ENCODE results near the gene DPH1. TPM values are rescaled to one million over a fixed set of nuclear protein-coding genes. Genes with fewer than 3 reads are reported as not detected.

The DPH1 gene
- total and polyA plus RNA-seq, 8 donors: 11.6 to 188 (median 31.5) TPM

- Histone ChIP-seq H3K4me1 (peaks cover 25 to 39% (median 28%) of the 10 kb centered on the region in 4 donors), H3K4me3 (peak within 1 kb of the TSS; percentile 71 to 86 (median 76)), H3K9me3 (no peaks in the 10 kb centered on the region), H3K27ac (peak within 1 kb of the TSS; percentile 88 to 96 (median 94)), H3K27me3 (no peaks in the 10 kb centered on the region), H3K36me3 (peaks cover 20 to 55% (median 49%) of the 10 kb centered on the region in 4 donors)
- intact Hi-C loops (cut with DNase I; ENCODE audit: low total_unique reads): no loop called here
- no peak for TF ChIP-seq POLR2A (IDR thresholded peaks at IDR 0.05)
- TF ChIP-seq CTCF (IDR thresholded peaks at IDR 0.05): peak in 4 of 7 experiments; percentile 22 to 52 (median 36)
- TF ChIP-seq POLR2AphosphoS5 (IDR thresholded peaks at IDR 0.05): peak; percentile 63 to 96 (median 88)
- no peak for TF ChIP-seq EP300 (IDR thresholded peaks at IDR 0.05)
- WGBS, 5 donors: 0 to 2% (median 0%) methylated on average over 39 to 93 of the region's 93 CpGs
- peak; percentile 97 to 98 for DNase-seq
Measured at GRCh38 chr17:2041561-2042389, 11.8 kb downstream of the DPH1 start, which contains the start of gene OVCA2. OVCA2 (plus strand) TSS chr17:2042022; CDS start chr17:2042048, 26 bp downstream.

- Histone ChIP-seq H3K4me3 (peak overlapping the region; percentile 71 to 86 (median 76)), H3K36me3 (peaks cover 14 to 48% (median 42%) of the 10 kb centered on the region in 4 donors)
Measured at GRCh38 chr17:2042390-2042847, 12.5 kb downstream of the DPH1 start.

GRCh38 chr17:2042933-2043332, 13.0 kb downstream of the DPH1 start:
- intact Hi-C loops (cut with DNase I; ENCODE audit: low total_unique reads): no loop called here
- Histone ChIP-seq H3K4me3 (peak overlapping the region; percentile 71 to 86 (median 76)), H3K27me3 (peaks cover 0 to 4% (median 0%) of the 10 kb centered on the region in 3 donors), H3K27ac (peak overlapping the region in 3 of 5 donors; percentile 91 to 96 (median 94)), H3K36me3 (peaks cover 10 to 43% (median 37%) of the 10 kb centered on the region in 4 donors), H3K4me1 (peaks cover 25 to 39% (median 30%) of the 10 kb centered on the region in 4 donors), H3K9me3 (no peaks in the 10 kb centered on the region)
- 81 to 91% (median 82%) methylated on average over 3 to 5 of the region's 5 CpGs for WGBS, 5 donors
- DNase-seq: peak in 1 of 2 donors; percentile 23
- TF ChIP-seq CTCF (IDR thresholded peaks at IDR 0.05): no peak

More at GRCh38 chr17:2042390-2042847, 12.5 kb downstream of the DPH1 start:
- DNase-seq: peak in 1 of 2 donors; percentile 71
- H3K27ac ChIP-seq: peak overlapping the region; percentile 88 to 96 (median 94)
- no peaks in the 10 kb centered on the region for H3K9me3 ChIP-seq
- H3K4me1 ChIP-seq: peaks cover 25 to 39% (median 28%) of the 10 kb centered on the region in 4 donors
- TF ChIP-seq CTCF (IDR thresholded peaks at IDR 0.05) (no peak), POLR2AphosphoS5 (IDR thresholded peaks at IDR 0.05) (no peak), POLR2A (IDR thresholded peaks at IDR 0.05) (no peak), EP300 (IDR thresholded peaks at IDR 0.05) (no peak)
- no peaks in the 10 kb centered on the region for H3K27me3 ChIP-seq
- intact Hi-C loops (cut with DNase I; ENCODE audit: low total_unique reads): no loop called here
- WGBS, 5 donors: 8 to 17% (median 15%) methylated on average over 14 to 17 of the region's 17 CpGs

GRCh38 chr17:2043785-2044184, 13.8 kb downstream of the DPH1 start:
- peaks cover 27 to 43% (median 35%) of the 10 kb centered on the region in 4 donors for H3K4me1 ChIP-seq
- H3K27me3 ChIP-seq: peaks cover 0 to 13% (median 0%) of the 10 kb centered on the region in 3 donors
- H3K27ac ChIP-seq: peak overlapping the region in 2 of 5 donors; percentile 27 to 91
- H3K36me3 ChIP-seq: peaks cover 9 to 35% (median 28%) of the 10 kb centered on the region in 4 donors
- no peaks in the 10 kb centered on the region for H3K9me3 ChIP-seq
- intact Hi-C loops (cut with DNase I; ENCODE audit: low total_unique reads): no loop called here
- TF ChIP-seq EP300 (IDR thresholded peaks at IDR 0.05): no peak
- no peak for TF ChIP-seq POLR2AphosphoS5 (IDR thresholded peaks at IDR 0.05)
- TF ChIP-seq CTCF (IDR thresholded peaks at IDR 0.05): no peak
- no peak for TF ChIP-seq POLR2A (IDR thresholded peaks at IDR 0.05)
- 73 to 94% (median 87%) methylated on average over 6 of the region's 6 CpGs for WGBS, 5 donors
- no peak overlapping the region for H3K4me3 ChIP-seq
- DNase-seq: no peak
